Endothelial cell of umbilical vein (primary cell): ENCODE measurements around the gene AKAP13.

Source experiments
- CTCF ChIP-seq, 2 donors: IDR thresholded peaks; 1 replicate in 1 of 2; 2 replicates in 1 of 2; pipeline ENCODE4 v1.5.1; 2011; ENCODE audit warnings: low read length in 2 of 2, mild to moderate bottlenecking in 2 of 2, moderate library complexity in 2 of 2, control low read depth in 1 of 2, inconsistent platforms in 1 of 2, low read depth in 1 of 2; ENCODE audit not compliant: insufficient read depth in 1 of 2; ENCODE audit errors: extremely low read depth in 1 of 2
- POLR2AphosphoS5 ChIP-seq: IDR thresholded peaks from 2 replicates; pipeline ENCODE4 v1.6.1; 2012; ENCODE audit warnings: low read depth, mild to moderate bottlenecking, control low read depth, low read length, moderate library complexity; ENCODE audit not compliant: insufficient read depth

GRCh38 chr15:85414991-85415390 lies 34.6 kb downstream of the AKAP13 start:
- no peak for TF ChIP-seq POLR2AphosphoS5
- TF ChIP-seq CTCF (IDR thresholded peaks at IDR 0.05; ENCODE audit: extremely low read depth in 1 of 2, insufficient read depth in 1 of 2, low read depth in 1 of 2, low read length in 2 of 2) = no peak
